KG1 (cell line): ENCODE data around the gene UBE3D.
"Not testable (repeated sequence)": the region's sequence is repeated elsewhere in the genome, so short reads cannot be mapped to it uniquely, and the experiment has no call there.

ENCODE experiments used
- DNase-seq: peaks from one replicate; lab custom pipeline; 2025; lab: John Stamatoyannopoulos, UW

The UBE3D gene

GRCh38 chr6:82872185-82872584 lies 193.5 kb downstream of the UBE3D start:
- DNase-seq: no peak

- no peak for DNase-seq
Measured at GRCh38 chr6:82870582-82871172, 195.0 kb downstream of the UBE3D start.

DNA sequence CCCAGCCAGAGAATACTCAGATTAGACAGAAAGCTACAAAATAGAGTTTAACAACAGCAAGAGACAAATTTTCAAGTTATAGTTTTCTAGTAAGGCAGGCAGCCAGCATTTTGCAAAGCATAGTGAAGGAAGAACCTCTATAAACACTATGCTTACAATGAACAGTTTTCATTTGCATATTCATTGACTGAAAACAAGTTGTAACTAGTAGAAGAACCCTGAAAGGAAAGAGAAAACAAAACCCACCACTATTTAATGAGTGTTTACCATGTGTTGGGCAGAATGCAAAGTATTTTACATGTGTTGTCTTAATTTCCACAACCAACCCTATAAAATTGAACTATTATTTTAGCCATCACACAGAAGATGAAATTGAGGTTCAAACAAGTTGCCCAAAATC lies 196.1 kb downstream of the UBE3D start:
- no peak for DNase-seq

GRCh38 chr6:82867946-82868345 lies 197.7 kb downstream of the UBE3D start:
- DNase-seq: no peak

GRCh38 chr6:82866446-82866845 lies 199.2 kb downstream of the UBE3D start:
- no peak for DNase-seq

GRCh38 chr6:82865461-82865860 lies 200.2 kb downstream of the UBE3D start:
- DNase-seq: no peak

DNA sequence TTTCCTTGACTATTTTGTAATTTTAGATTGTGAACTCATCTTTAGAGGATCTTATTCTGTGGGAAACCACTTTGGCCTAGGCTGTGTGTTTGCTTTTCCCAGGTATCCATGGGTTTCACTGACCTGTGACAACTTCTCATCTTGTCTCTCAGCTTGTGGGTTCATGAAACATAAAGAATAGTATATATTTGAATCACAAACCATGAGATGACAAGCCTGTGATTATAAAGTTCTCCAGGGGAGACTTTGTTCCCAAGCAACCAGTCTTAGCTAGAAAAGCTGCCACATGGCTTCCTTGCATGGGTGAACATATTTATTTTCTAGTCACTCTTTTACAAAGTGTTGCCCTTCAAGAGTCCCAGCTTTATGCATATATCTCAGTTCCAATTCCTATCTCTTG lies 201.9 kb downstream of the UBE3D start:
- DNase-seq: no peak

GRCh38 chr6:82862543-82862942 lies 203.1 kb downstream of the UBE3D start:
- no peak for DNase-seq

DNA sequence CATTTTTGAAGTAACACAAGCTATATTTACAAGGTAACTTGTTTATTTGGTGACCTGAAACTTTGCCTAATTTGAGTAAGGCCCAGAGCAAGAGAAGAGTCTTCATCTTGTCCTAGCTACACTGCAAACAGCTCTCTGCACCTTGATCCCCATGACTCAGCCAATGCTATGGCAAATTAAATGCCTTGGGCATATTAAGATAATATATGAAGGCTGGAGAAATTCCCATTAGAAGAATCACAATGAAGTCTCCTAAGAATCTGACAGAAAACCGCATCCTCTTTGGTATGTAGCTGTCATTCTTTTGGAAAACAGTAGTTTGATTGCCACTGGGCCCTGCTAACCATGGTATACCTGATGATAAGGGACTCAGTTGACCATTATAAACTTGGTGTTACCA lies 204.5 kb downstream of the UBE3D start:
- DNase-seq: no peak

- not testable (repeated sequence) for DNase-seq
Measured at GRCh38 chr6:82856077-82856476, 209.6 kb downstream of the UBE3D start.

DNA sequence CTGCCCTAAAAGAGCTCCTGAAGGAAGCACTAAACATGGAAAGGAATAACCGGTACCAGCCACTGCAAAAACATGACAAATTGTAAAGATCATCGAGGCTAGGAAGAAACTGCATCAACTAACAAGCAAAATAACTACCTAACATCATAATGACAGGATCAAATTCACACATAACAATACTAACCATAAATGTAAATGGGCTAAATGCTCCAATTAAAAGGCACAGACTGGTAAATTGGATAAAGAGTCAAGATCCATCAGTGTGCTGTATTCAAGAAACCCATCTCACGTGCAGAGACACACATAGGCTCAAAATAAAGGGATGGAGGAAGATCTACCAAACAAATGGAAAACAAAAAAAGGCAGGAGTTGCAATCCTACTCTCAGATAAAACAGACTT lies 212.7 kb downstream of the UBE3D start:
- not testable (repeated sequence) for DNase-seq

GRCh38 chr6:82843291-82843885 lies 222.3 kb downstream of the UBE3D start:
- DNase-seq: no peak

GRCh38 chr6:82842721-82843120 lies 222.9 kb downstream of the UBE3D start:
- no peak for DNase-seq
